Measurements from ENCODE around the gene SCP2.
A peak's percentile ranks its signal among the peaks of the same experiment; 100 is the strongest.

Gene SCP2

GRCh38 chr1:53083636-53084588 lies 156.8 kb downstream of the SCP2 start:
- no peak for DNase-seq

- no peak for DNase-seq
These were observed 157.5 kb downstream of the SCP2 start for GRCh38 chr1:53084589-53084971.

GRCh38 chr1:53085405-53085804 lies 158.3 kb downstream of the SCP2 start:
- DNase-seq: no peak

GRCh38 chr1:53086491-53087070 lies 159.5 kb downstream of the SCP2 start:
- no peak for DNase-seq

- DNase-seq: no peak
These were observed 160.5 kb downstream of the SCP2 start for GRCh38 chr1:53087332-53088285.

- no peak for DNase-seq
These were observed 161.7 kb downstream of the SCP2 start for GRCh38 chr1:53088616-53089300.

- DNase-seq: no peak
These were observed 162.6 kb downstream of the SCP2 start for GRCh38 chr1:53089478-53090226.

- DNase-seq: peak; percentile 20 to 49
These were observed 163.4 kb downstream of the SCP2 start for GRCh38 chr1:53090227-53091147.

GRCh38 chr1:53091841-53092645 lies 165.0 kb downstream of the SCP2 start:
- no peak for DNase-seq

GRCh38 chr1:53092659-53093450 lies 165.8 kb downstream of the SCP2 start:
- no peak for DNase-seq

- no peak for DNase-seq
These were observed 166.3 kb downstream of the SCP2 start for GRCh38 chr1:53093451-53093754.

- no peak for DNase-seq
These were observed 166.9 kb downstream of the SCP2 start for GRCh38 chr1:53093778-53094532.

- DNase-seq: no peak
These were observed 167.4 kb downstream of the SCP2 start for GRCh38 chr1:53094533-53094919.

All from inflammatory macrophage (primary cell).